ENCODE results near the gene PDE3B. TPM values are rescaled to one million over a fixed set of nuclear protein-coding genes. Genes with fewer than 3 reads are reported as not detected.

PDE3B gene
- total and polyA plus RNA-seq, 2 of the 8 experiments (the other 6 are each of a cell fraction or from before 2014, with no cell fraction given) = 2.7 to 10.9 TPM

DNA sequence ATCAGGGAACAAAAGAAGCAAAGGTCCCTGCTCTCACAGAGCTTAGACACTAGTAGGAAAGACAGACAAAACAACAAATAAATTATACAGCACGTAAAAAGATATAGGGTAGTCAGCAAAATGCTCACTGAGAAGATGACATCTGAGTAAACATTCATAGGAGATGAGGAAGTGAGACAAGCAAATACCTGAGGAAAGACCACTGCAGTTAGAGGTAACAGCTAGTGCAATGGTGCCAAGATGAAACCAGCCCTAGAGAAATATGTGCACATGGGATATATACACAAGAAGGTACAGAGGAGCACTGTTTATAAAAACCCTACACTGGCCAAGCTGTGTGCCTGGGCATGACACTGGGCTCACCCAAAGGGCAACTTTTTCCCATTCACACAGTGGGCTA, 238.6 kb downstream of the PDE3B start:
- no peaks in the 10 kb centered on the region for H3K23me2 ChIP-seq (ENCODE audit: low read depth, low read length)
- no peak for FAIRE-seq
- 88% methylated on average over 1 of the region's 1 CpG; no CpG with 5 or more reads in 1 of the 2 experiments for WGBS, 2 experiments (ENCODE audit: extremely low coverage in 1 of 2, insufficient coverage in 1 of 2, insufficient read length in 1 of 2, insufficient replicate concordance in 2 of 2, low coverage in 1 of 2, low lambda C conversion rate in 2 of 2, missing lambda C conversion rate in 1 of 2)
- H3K9me3 ChIP-seq (ENCODE audit: insufficient read depth in 2 of 2, low read depth in 1 of 2, low read length in 1 of 2) = no peaks in the 10 kb centered on the region
- H2BK12ac ChIP-seq (ENCODE audit: low read depth, low read length) = no peak overlapping the region
- no peak overlapping the region for H2BK15ac ChIP-seq (ENCODE audit: low read length)
- no peaks in the 10 kb centered on the region for H3K4me1 ChIP-seq (replicated peaks in 1 of 4; ENCODE audit: control insufficient read depth in 3 of 4, insufficient read depth in 4 of 4, low read length in 3 of 4)
- no peak overlapping the region for H2BK120ac ChIP-seq (replicated peaks; ENCODE audit: low read depth, low read length)
- no peak overlapping the region for H3K14ac ChIP-seq (ENCODE audit: insufficient read length)
- H4K91ac ChIP-seq (replicated peaks; ENCODE audit: insufficient read length, low read length) = no peak overlapping the region
- no peak overlapping the region for H2BK5ac ChIP-seq (ENCODE audit: low read depth, low read length)
- no peak overlapping the region for H3K4me3 ChIP-seq (ENCODE audit: extremely low read depth in 1 of 4, insufficient read depth in 2 of 4, low read depth in 3 of 4, low read length in 4 of 4)
- CTCF ChIA-PET (ENCODE audit: partially characterized antibody) = no interaction called here
- POLR2A ChIA-PET (ENCODE audit: partially characterized antibody) = no interaction called here
- H3K23ac ChIP-seq (ENCODE audit: insufficient read length) = no peak overlapping the region
- H3K79me1 ChIP-seq (ENCODE audit: low read depth, low read length) = no peaks in the 10 kb centered on the region
- H2AFZ ChIP-seq (ENCODE audit: low read length) = no peak overlapping the region
- no peak overlapping the region for H3K27ac ChIP-seq (ENCODE audit: low read depth, low read length)
- no peak overlapping the region for H3K4me2 ChIP-seq (ENCODE audit: insufficient read depth in 1 of 2, low read depth in 2 of 2, low read length in 2 of 2)
- H4K5ac ChIP-seq (ENCODE audit: insufficient read length, low read depth, low read length) = no peak overlapping the region
- H3K4ac ChIP-seq (replicated peaks; ENCODE audit: insufficient read length, low read depth, low read length) = no peak overlapping the region
- no peak overlapping the region for H3K9ac ChIP-seq (replicated peaks in 1 of 4; ENCODE audit: extremely low read depth in 1 of 4, low read depth in 3 of 4, low read length in 3 of 4)
- no peaks in the 10 kb centered on the region for H3K27me3 ChIP-seq (replicated peaks in 1 of 4; ENCODE audit: control insufficient read depth in 3 of 4, extremely low read depth in 1 of 4, insufficient read depth in 3 of 4, low read length in 3 of 4)
- H2BK20ac ChIP-seq (ENCODE audit: low read length) = no peak overlapping the region
- peaks cover 0 to 2% of the 10 kb centered on the region in 2 experiments for H4K20me1 ChIP-seq (replicated peaks in 1 of 2; ENCODE audit: control insufficient read depth in 1 of 2, insufficient read depth in 2 of 2, low read length in 2 of 2)
- no peak for TF ChIP-seq EZH2 (IDR thresholded peaks at IDR 0.05; ENCODE audit: low read depth, low read length, severe bottlenecking)
- TF ChIP-seq, protein P1, sequence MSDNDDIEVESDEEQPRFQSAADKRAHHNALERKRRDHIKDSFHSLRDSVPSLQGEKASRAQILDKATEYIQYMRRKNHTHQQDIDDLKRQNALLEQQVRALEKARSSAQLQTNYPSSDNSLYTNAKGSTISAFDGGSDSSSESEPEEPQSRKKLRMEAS (IDR thresholded peaks at IDR 0.05) = no peak
- no peak for DNase-seq (ENCODE audit: low read depth in 1 of 2, low spot score in 2 of 2)
- H3K79me2 ChIP-seq (ENCODE audit: control insufficient read depth in 1 of 2, insufficient read depth in 2 of 2, low read length in 2 of 2) = no peaks in the 10 kb centered on the region
- H2AK5ac ChIP-seq (ENCODE audit: low read depth, low read length) = no peak overlapping the region
- no peak overlapping the region for H3K56ac ChIP-seq (replicated peaks; ENCODE audit: insufficient read length, low read depth, low read length)
- no peak overlapping the region for H3K18ac ChIP-seq (ENCODE audit: extremely low read depth, low read length)
- H4K8ac ChIP-seq (ENCODE audit: extremely low read depth, insufficient read depth, low read length) = no peak overlapping the region
- H3K36me3 ChIP-seq (ENCODE audit: control insufficient read depth in 2 of 4, insufficient read depth in 4 of 4, low read length in 3 of 4) = peaks cover 0 to 3% (median 1%) of the 10 kb centered on the region in 4 experiments; a peak in 4 of 8 replicates

Data from H1 (cell line).